ENCODE results near the gene TSHZ2. TPM values are rescaled to one million over a fixed set of nuclear protein-coding genes. Genes with fewer than 3 reads are reported as not detected.

Gene TSHZ2
- total and polyA plus RNA-seq, 2 of the 4 experiments (the other 2 are of a cell fraction) = under 0.01 to 0.02 TPM

DNA sequence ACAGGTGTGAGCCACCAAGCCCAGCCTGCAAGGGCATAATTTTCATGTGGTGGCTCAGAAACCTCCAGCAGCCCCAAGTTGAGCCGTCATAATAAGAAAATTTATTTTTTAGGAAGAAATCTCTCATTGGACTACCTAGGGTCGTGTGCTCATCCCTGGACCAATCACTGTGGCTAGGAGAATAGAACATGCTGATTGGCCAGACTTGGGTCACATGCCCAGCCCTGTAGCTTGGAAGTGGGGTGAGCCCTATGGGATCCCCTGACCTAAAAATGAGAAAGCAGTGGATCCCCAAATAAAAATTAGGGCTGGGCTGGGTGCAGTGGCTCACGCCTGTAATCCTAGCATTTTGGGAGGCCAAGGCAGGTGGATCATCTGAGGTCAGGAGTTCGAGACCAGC lies 466.2 kb downstream of the TSHZ2 start:
- no peak for DNase-seq
- no peaks in the 10 kb centered on the region for H3K27me3 ChIP-seq (ENCODE audit: control insufficient read depth, insufficient read depth, low read length)
- H3K23ac ChIP-seq (ENCODE audit: low read depth, low read length) = no peak overlapping the region
- H3K14ac ChIP-seq (replicated peaks; ENCODE audit: low read depth, low read length) = no peak overlapping the region
- H3K9me3 ChIP-seq (ENCODE audit: control insufficient read depth, insufficient read depth, low read length) = no peaks in the 10 kb centered on the region
- no peaks in the 10 kb centered on the region for H3K4me1 ChIP-seq (ENCODE audit: control insufficient read depth, insufficient read depth, low read length)
- H3K56ac ChIP-seq (ENCODE audit: extremely low read depth, insufficient read depth, low read length) = no peak overlapping the region
- ATAC-seq (ENCODE audit: low read depth) = no peak
- no peak overlapping the region for H3K18ac ChIP-seq (ENCODE audit: low read depth, low read length)
- H4K91ac ChIP-seq (ENCODE audit: insufficient read depth, low read depth, low read length) = no peak overlapping the region
- H2AK9ac ChIP-seq (replicated peaks; ENCODE audit: low read depth, low read length, poor library complexity) = no peak overlapping the region
- no peak overlapping the region for H4K8ac ChIP-seq (ENCODE audit: low read depth in 2 of 2, low read length in 2 of 2)
- H3K79me1 ChIP-seq (ENCODE audit: low read depth in 1 of 2, low read length in 2 of 2) = no peaks in the 10 kb centered on the region
- H3K27ac ChIP-seq (ENCODE audit: insufficient read depth, low read length) = no peak overlapping the region
- no peaks in the 10 kb centered on the region for H3K9me1 ChIP-seq (ENCODE audit: insufficient read depth, low read length)
- no peak overlapping the region for H3K4me2 ChIP-seq (ENCODE audit: low read depth, low read length)
- H2BK5ac ChIP-seq (ENCODE audit: low read depth, low read length, poor library complexity, severe bottlenecking) = no peak overlapping the region
- no peak overlapping the region for H2BK120ac ChIP-seq (ENCODE audit: low read depth, low read length)
- no TSS peak for BruUV-seq (replicated peaks)
- in situ Hi-C loops (cut with MboI; ENCODE audit: low sequenced_read_pairs) = no loop called here
- H4K5ac ChIP-seq (ENCODE audit: low read depth, low read length) = no peak overlapping the region
- no peaks in the 10 kb centered on the region for H4K20me1 ChIP-seq (ENCODE audit: insufficient read depth, low read length)
- WGBS, 2 experiments (ENCODE audit: extremely low coverage in 2 of 2, insufficient read length in 1 of 2) = 60% methylated on average over 1 of the region's 4 CpGs; no CpG with 5 or more reads in 1 of the 2 experiments
- H3K9ac ChIP-seq (ENCODE audit: low read depth, low read length) = no peak overlapping the region
- H3K36me3 ChIP-seq (ENCODE audit: control insufficient read depth, insufficient read depth, low read length) = no peaks in the 10 kb centered on the region
- no peak overlapping the region for H2BK20ac ChIP-seq (ENCODE audit: low read depth, low read length)
- TF ChIP-seq RFX5 (IDR thresholded peaks at IDR 0.05; ENCODE audit: low read depth, low read length) (no peak), MAFK (IDR thresholded peaks at IDR 0.05; ENCODE audit: low read depth, low read length) (no peak), FOS (IDR thresholded peaks at IDR 0.05; ENCODE audit: low read depth, low read length) (no peak), NFE2L2 (IDR thresholded peaks at IDR 0.05; ENCODE audit: low read depth, low read length) (no peak), MAZ (IDR thresholded peaks at IDR 0.05; ENCODE audit: borderline replicate concordance, low read depth, low read length) (no peak), RCOR1 (IDR thresholded peaks at IDR 0.05; ENCODE audit: insufficient replicate concordance, low read length) (no peak), SMC3 (IDR thresholded peaks at IDR 0.05; ENCODE audit: low read depth, low read length) (no peak), BHLHE40 (IDR thresholded peaks at IDR 0.05; ENCODE audit: low read depth, low read length) (no peak), POLR2A (IDR thresholded peaks at IDR 0.05; ENCODE audit: low read depth, low read length) (no peak), CEBPB (IDR thresholded peaks at IDR 0.05; ENCODE audit: low read depth, low read length) (no peak), RAD21 (IDR thresholded peaks at IDR 0.05; ENCODE audit: low read length) (no peak), MXI1 (IDR thresholded peaks at IDR 0.05; ENCODE audit: borderline replicate concordance, low read depth, low read length) (no peak), CHD1 (IDR thresholded peaks at IDR 0.05; ENCODE audit: low read depth, low read length) (no peak)
- TF ChIP-seq, protein P1, sequence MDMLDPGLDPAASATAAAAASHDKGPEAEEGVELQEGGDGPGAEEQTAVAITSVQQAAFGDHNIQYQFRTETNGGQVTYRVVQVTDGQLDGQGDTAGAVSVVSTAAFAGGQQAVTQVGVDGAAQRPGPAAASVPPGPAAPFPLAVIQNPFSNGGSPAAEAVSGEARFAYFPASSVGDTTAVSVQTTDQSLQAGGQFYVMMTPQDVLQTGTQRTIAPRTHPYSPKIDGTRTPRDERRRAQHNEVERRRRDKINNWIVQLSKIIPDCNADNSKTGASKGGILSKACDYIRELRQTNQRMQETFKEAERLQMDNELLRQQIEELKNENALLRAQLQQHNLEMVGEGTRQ (IDR thresholded peaks at IDR 0.05; ENCODE audit: low read depth, low read length) = no peak
- TF ChIP-seq, protein P2, sequence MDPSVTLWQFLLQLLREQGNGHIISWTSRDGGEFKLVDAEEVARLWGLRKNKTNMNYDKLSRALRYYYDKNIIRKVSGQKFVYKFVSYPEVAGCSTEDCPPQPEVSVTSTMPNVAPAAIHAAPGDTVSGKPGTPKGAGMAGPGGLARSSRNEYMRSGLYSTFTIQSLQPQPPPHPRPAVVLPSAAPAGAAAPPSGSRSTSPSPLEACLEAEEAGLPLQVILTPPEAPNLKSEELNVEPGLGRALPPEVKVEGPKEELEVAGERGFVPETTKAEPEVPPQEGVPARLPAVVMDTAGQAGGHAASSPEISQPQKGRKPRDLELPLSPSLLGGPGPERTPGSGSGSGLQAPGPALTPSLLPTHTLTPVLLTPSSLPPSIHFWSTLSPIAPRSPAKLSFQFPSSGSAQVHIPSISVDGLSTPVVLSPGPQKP (IDR thresholded peaks at IDR 0.05; ENCODE audit: borderline replicate concordance, low read depth, low read length) = no peak
- TF ChIP-seq, protein P3, sequence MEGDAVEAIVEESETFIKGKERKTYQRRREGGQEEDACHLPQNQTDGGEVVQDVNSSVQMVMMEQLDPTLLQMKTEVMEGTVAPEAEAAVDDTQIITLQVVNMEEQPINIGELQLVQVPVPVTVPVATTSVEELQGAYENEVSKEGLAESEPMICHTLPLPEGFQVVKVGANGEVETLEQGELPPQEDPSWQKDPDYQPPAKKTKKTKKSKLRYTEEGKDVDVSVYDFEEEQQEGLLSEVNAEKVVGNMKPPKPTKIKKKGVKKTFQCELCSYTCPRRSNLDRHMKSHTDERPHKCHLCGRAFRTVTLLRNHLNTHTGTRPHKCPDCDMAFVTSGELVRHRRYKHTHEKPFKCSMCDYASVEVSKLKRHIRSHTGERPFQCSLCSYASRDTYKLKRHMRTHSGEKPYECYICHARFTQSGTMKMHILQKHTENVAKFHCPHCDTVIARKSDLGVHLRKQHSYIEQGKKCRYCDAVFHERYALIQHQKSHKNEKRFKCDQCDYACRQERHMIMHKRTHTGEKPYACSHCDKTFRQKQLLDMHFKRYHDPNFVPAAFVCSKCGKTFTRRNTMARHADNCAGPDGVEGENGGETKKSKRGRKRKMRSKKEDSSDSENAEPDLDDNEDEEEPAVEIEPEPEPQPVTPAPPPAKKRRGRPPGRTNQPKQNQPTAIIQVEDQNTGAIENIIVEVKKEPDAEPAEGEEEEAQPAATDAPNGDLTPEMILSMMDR (conservative IDR thresholded peaks at IDR 0.05; ENCODE audit: low read depth, low read length) = no peak
- H3K4ac ChIP-seq (ENCODE audit: low read depth, low read length) = no peak overlapping the region
- ChIA-PET POLR2A (ENCODE audit: unreplicated experiment) (no interaction called here), CTCF (no interaction called here)
- H2AFZ ChIP-seq (replicated peaks; ENCODE audit: low read length, poor library complexity) = no peak overlapping the region
- H2BK15ac ChIP-seq (ENCODE audit: low read depth, low read length) = no peak overlapping the region
- intact Hi-C loops (cut with micrococcal nuclease) = no loop called here
- no peak overlapping the region for H3K4me3 ChIP-seq (ENCODE audit: insufficient read depth, low read depth, low read length)
- no peak overlapping the region for H2AK5ac ChIP-seq (ENCODE audit: low read depth, low read length)
- dilution Hi-C loops (cut with HindIII; ENCODE audit: low sequenced_read_pairs, unreplicated experiment) = no loop called here

Measured in IMR-90 (cell line).